Measurements from ENCODE around the gene UXT.

GRCh38 chrX:47649781-47650163, 9.2 kb downstream of the UXT start:
- TF ChIP-seq TAF1 (IDR thresholded peaks at IDR 0.05; ENCODE audit: borderline replicate concordance, low read depth, low read length): no peak
- no peak for TF ChIP-seq ELF1 (IDR thresholded peaks at IDR 0.05)
- no peak for TF ChIP-seq CTCF (IDR thresholded peaks at IDR 0.05)
- TF ChIP-seq CHD2 (IDR thresholded peaks at IDR 0.05; ENCODE audit: low read length, partially characterized antibody): no peak
- no peak for TF ChIP-seq FOXM1 (IDR thresholded peaks at IDR 0.05; ENCODE audit: low read depth)
- TF ChIP-seq EZH2phosphoT487 (IDR thresholded peaks at IDR 0.05; ENCODE audit: borderline replicate concordance, low read depth): no peak
- TF ChIP-seq, protein P1, sequence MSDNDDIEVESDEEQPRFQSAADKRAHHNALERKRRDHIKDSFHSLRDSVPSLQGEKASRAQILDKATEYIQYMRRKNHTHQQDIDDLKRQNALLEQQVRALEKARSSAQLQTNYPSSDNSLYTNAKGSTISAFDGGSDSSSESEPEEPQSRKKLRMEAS (IDR thresholded peaks at IDR 0.05; ENCODE audit: low read depth): no peak
- TF ChIP-seq SMC3 (IDR thresholded peaks at IDR 0.05; ENCODE audit: low read depth, low read length): no peak
- TF ChIP-seq IRF3 (IDR thresholded peaks at IDR 0.05; ENCODE audit: low read depth, low read length): no peak
- TF ChIP-seq SIN3A (IDR thresholded peaks at IDR 0.05; ENCODE audit: borderline replicate concordance, low read depth, low read length): no peak

Measured in SK-N-SH (cell line).